NOMO-1 treated with DMSO at 0.1 percent for 48 hours (cell line): ENCODE data around the gene PRKCZ.

Experiments
- DNase-seq: peaks from one replicate; lab custom pipeline; 2025; ENCODE audit not compliant: unreplicated experiment; lab: John Stamatoyannopoulos, UW

Gene PRKCZ

GRCh38 chr1:2174348-2175054, 124.3 kb downstream of the PRKCZ start:
- DNase-seq = peak; percentile 13

GRCh38 chr1:2175055-2175414, 124.8 kb downstream of the PRKCZ start:
- DNase-seq = no peak

DNA sequence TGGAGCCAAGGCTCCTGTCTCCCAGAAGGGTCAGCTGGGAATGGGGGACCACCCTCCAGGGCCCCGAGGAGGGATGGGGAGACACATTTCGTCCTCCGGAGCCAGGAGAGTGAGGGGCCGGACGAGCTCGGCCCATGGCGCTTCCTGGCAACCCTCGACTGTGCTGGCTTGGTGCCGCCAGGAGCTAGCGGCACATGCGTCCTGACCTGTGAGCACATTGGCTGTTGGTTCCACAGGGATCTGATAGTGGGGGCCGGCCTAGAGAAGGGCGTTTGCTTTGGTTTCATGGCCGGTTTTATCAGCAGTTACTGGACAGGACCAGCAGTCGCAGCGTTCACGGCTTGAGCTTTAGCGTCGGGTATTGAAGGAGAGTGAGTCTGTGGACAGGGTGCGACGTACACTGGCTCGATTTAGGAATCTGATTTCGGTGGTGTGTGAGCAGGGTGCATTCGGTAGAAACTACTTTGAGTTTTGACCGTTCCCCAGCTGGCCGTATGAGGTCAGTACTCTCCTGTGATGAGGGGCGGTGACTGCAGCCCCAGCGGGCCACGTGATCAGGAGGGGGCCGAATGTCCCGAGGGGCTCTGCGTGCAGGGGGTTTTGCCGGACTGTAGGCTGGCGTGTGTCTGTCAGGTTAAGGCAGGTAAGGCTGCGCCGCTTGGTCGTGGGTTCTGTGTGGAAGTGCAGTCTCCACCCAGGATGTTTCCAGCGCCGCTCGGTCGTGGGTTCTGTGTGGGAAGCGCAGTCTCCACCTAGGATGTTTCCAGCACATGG, 125.7 kb downstream of the PRKCZ start:
- DNase-seq = no peak

DNA sequence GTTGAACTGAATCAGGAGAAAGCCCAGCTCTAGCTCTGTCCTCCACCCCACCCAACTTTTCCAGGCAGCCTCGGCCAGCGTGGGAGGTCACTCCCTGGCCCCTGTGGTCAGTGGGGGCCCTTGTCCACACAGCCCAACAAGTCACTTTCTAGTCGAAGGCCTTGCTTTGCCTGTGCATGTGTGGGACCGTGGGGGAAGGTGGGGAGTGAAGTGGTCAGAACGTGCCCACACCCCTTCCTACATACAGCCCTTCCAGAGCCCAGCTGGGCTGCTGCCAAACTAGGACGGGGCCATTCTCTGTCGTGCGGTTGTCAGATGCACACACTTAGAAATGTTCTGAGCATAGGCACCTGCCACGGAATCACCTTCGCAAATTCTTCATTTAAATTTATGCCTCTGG, 126.4 kb downstream of the PRKCZ start:
- no peak for DNase-seq

- DNase-seq = no peak
These were observed 127.3 kb downstream of the PRKCZ start for GRCh38 chr1:2177541-2177940.

DNA sequence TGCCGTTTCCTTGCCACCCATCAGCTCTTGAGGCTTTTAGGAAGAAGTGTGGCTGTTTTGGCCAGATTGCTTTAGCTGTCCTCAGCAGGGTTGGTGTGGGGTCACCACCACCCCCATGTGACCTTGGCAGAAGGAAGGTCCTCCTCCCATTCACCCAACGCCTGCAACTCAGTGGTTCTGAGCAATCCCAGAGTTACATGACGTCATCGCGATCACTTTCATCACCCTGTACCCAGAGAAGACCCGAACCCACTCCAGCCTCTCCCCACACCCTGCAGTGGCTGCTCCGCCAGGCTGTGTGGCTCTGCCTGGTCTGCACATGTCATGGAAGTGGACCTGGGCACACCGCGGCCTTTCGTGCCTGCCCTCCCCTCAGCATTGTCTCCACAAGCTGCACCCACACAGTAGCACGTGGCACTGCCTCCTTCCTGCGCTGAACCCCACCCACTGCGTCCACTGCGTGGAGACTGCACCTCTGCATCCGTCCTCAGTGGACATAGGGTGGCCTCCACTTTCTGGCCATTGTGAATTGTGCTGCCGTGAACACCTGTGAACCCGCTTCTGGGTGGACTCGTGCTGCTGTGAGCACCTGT, 127.8 kb downstream of the PRKCZ start:
- no peak for DNase-seq

DNA sequence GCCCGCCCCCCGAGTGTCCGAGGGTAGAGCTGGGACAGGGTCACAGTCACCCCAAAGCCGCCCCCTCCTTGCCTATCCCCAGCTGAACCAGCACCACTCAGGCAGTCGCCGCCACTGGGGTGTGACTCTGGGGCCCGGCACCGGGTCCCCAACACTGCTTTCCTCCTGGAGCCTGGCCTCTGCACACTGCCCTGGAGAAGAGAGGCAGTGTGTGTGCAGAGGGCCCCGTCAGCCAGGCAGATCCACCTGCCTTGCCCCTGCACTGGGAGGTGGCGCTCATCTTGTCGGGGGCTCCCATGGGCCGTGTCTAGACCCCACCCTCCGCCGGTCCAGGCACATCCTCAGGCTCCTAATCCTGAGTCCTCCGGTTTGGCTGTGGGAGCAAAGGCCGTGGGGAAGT, 128.7 kb downstream of the PRKCZ start:
- no peak for DNase-seq

DNA sequence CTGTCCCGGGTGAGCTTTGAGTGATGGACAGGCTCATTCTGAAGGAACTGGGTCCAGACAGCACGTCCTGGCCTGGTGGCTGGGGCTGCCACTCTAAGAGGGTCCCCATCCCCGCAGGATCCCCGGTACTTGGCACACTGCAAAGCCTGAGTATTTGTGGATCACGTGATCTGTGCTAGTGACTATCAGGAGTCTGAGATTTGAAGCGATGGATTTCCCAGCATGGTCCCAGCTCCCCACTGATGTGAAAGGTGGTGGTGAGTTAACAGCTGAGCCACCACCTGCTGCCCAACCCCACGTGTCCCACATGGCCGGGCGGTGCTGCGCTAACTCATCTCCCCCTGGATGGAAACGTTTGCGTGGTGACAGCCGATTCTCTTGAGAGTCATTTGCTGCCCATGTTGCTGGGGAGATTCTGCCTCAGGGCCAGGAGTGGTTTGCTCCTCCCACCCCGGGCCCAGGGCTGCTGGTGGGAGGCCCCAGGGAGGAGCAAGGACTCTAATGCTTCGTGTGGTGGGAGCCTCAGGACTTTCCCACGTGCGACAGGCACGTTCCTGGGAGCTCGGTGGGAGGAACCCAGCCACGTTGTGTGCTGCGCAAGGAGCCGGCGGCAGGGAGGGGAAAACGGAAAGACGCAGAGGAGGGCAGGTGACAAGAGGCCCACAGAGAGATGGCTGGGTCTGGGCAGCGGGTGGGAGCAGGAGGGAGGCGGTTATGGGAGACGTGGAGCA, 129.2 kb downstream of the PRKCZ start:
- no peak for DNase-seq

DNA sequence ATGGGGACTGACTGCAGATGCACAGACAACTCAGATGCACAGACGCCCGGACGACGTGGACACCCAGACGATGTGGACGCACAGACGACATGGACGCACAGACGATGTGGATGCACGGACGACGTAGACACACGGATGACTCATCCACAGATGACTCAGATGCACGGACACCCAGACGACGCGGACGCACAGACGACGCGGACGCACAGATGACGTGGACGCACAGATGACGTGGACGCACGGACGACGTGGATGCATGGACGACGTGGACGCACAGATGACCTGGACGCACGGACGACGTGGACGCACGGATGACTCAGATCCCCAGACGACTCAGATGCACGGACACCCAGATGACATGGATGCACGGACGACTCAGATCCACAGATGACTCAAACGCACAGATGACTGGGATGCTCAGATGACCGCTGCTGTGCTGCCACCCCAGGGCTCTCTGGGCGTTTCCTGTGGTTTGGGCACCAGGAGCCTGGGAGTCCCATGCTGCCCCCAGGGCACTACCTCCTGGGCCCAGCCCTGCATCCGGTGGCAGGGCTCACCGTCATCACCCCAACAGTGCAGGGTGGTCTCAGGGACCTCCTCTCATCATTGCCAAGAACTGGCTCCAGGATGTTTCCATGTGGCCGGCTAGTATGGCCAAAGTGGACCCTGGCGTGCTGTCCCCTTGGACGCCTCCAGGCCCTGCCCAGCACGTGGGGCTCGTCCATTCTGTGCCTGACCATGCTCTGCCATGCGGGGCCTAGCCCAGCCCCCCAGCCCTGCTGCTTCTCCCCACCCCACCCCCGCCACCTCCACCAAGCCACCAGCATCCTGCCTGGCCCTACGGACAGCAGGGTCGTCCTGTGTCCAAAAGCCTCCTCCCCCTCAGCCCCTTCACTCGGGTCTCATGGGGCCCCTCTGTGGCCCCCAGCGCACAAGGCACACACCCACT, 130.4 kb downstream of the PRKCZ start:
- DNase-seq = no peak

GRCh38 chr1:2181271-2181670, 131.1 kb downstream of the PRKCZ start:
- no peak for DNase-seq

DNA sequence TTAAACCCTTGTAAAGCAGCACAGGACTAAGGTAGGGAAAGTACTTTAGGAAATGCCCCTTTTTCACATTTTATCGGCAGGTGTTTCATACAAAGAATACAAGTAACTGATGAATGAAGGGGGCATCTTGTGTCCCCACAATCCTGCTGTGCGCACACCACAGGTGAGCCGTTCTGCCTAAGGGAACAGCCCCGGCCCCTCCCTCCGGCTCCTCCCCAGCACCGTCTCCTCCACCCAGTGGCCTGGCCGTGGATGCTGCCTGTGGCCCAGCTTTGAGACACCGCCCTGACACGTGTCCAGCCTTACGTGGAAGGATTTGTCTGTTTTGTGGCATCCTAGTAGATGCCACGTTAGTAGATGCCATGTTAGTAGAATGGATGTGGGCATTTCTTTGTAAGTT, 131.5 kb downstream of the PRKCZ start:
- no peak for DNase-seq

DNA sequence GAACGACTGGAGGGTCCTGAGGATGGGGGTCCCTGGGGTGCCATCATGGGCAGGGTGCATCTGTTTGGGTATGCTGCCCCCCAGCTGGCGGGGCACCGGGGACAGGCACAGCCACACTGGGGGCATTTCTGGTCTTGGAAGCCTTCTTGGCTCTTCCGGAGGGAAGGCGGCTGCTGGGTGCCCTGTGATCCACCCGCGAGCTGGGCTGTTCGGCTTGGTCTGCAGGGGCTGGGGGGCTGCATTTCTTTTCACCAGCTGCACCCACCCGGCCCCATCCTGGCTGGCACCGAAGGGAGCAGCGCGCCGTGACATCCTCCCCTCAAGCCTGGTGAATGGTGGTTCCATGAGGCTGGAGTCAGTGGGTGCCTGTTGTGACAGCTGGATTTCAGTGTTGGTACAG, 132.2 kb downstream of the PRKCZ start:
- DNase-seq = no peak

GRCh38 chr1:2183937-2184334, 133.7 kb downstream of the PRKCZ start:
- no peak for DNase-seq

DNA sequence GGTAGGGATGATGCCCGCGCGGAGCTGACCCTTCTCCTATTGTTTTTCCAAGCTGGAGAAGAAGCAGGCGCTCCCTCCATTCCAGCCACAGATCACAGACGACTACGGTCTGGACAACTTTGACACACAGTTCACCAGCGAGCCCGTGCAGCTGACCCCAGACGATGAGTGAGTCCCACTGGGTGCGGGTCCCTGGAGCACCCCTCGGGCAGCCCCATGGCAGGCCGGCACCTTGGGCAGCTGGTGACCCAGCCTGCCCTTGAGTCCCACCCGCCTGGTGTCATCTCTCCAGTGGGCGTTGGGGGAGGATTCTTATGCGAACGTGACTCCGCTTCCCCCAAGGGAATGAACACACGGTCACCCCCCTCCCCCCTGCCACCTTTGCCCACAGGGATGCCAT, 134.3 kb downstream of the PRKCZ start:
- no peak for DNase-seq

DNA sequence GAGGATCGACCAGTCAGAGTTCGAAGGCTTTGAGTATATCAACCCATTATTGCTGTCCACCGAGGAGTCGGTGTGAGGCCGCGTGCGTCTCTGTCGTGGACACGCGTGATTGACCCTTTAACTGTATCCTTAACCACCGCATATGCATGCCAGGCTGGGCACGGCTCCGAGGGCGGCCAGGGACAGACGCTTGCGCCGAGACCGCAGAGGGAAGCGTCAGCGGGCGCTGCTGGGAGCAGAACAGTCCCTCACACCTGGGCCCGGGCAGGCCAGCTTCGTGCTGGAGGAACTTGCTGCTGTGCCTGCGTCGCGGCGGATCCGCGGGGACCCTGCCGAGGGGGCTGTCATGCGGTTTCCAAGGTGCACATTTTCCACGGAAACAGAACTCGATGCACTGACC, 134.7 kb downstream of the PRKCZ start:
- DNase-seq = no peak

GRCh38 chr1:2185880-2186855, 136.0 kb downstream of the PRKCZ start:
- no peak for DNase-seq

- no peak for DNase-seq
These were observed 136.7 kb downstream of the PRKCZ start for GRCh38 chr1:2186901-2187300.

- DNase-seq = no peak
These were observed 137.4 kb downstream of the PRKCZ start for GRCh38 chr1:2187619-2188018.

DNA sequence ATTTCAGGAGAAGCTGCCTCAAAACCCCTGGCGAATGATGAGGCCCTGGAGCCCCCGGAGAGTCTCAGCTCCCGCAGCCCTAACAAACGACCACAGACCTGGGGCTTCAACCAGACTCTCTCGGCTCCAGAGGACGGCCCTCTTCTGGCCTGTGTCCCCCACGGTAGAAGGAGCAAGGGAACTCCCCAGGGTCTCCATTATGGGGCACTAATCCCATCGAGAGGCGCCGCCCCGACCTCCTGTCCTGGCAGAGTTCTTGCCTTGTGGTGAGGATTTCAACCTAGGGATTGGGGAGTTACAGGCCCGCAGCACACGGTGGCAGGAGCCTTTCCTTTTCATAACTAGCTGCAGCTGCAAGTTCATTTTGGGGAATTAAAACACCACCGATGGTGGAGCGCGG, 138.1 kb downstream of the PRKCZ start:
- DNase-seq = no peak
